Measurements from ENCODE around the gene PRSS56.
"Not testable (repeated sequence)": the region's sequence is repeated elsewhere in the genome, so short reads cannot be mapped to it uniquely, and the experiment has no call there.

The PRSS56 gene

DNA sequence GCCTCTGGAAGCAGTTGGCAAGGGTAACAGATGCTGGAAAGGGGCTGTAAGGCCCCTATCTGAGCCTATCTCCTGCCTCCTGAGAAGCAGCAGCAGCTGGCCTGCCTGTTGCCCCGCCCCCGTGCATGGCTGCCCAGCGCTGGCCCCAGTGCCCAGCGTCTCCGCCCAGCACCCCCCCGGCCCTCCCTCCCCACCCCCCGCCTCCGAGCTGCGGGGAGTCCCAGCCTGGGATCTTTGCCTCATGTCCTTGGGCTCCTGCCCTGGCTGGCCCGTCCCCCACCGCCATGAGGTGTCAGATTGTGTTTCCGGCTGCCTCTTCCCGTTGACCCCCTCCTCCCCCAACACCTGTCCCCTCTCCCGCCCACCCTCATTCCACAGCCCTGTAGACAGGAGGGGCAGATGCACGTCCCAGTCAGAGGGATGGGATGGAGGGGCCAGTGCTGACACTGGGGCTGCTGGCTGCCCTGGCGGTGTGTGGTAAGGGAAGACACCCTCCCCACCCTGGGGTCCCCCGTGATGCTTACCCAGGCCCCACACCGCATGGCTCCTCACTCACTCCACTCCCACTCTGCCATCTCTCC lies 5.7 kb downstream of the PRSS56 start, which contains the start of gene CHRND:
Gene CHRND (plus strand): TSS at position 370 of the 581 bp plus-strand sequence. CDS start 56 bp downstream, at position 426.
- DNase-seq (ENCODE audit: low spot score): peak; percentile 53

DNA sequence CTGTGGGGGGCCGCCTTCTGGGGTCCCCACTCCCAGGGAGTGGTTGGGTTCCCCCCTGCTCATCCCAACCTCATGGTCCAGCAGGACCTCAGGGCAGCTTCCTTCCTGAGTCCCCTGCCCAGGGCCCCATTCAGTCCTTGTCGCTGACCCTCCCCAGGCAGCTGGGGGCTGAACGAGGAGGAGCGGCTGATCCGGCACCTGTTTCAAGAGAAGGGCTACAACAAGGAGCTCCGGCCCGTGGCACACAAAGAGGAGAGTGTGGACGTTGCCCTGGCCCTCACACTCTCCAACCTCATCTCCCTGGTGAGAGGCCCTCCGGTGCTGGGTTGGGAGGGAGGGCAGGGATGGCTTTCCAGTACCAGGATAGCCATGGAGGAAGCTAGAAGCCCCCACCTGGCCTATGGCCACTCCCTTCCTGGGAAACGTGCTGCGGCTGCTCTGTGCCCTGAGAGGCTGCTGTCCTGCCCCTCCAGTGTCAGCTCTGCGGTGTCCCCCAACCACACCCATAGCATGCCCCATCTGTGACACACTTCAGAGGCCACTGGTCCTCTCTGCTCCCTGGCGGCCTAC lies 6.3 kb downstream of the PRSS56 start:
- no peak for DNase-seq (ENCODE audit: low spot score)

DNA sequence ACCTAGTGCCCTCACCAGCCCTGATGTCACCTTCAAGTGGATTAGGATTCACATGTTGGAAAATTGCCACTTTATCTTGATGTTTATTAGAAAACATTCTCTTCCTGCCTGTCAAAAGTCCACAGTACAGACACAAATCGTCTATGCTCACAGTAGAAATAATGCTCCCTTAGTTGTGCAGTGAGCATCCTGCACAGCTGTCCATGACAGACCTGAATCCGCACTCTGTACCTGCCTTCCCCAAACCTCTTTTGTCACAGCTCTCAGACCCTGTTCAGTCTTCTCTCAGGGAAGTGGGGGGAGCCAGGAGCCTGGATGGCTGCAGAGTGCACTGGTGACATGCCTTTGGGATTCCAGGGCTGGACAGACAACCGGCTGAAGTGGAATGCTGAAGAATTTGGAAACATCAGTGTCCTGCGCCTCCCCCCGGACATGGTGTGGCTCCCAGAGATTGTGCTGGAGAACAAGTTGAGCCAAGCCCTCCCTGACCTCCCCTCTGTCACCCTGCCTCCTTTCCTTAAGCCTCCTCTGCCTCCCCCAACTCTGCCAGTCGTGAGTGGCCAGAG lies 7.8 kb downstream of the PRSS56 start:
- no peak for DNase-seq (ENCODE audit: low spot score)

DNA sequence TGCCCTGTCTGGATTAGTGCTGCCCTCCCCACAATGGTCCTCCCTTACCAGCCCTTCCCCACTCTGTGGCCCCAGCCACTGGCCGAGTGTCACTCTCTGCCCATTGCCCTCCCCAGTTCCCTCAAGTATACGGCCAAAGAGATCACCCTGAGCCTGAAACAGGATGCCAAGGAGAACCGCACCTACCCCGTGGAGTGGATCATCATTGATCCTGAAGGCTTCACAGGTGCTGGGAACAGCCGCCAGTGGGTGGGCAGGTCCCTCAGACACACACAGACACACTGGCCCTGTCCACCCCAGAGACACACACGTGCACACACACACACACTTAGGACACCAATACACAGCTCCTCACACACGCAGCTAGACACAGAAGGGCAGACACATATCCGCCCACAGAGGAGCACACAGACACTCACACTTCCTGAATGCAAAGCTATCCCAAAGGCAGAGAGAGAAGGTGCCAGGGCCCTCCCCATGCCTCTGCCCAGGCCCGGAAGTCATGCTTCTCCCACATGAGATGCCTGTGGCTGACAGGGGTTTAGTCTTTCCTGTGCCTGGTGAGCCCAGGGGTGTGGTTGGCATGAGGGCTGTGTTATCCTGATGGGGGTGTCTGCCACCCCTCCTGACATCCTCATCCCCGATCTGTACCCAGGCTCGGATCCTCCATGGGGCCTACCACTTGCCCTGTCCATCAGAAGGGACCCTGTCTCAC lies 8.7 kb downstream of the PRSS56 start:
- DNase-seq (ENCODE audit: low spot score): peak; percentile 56

DNA sequence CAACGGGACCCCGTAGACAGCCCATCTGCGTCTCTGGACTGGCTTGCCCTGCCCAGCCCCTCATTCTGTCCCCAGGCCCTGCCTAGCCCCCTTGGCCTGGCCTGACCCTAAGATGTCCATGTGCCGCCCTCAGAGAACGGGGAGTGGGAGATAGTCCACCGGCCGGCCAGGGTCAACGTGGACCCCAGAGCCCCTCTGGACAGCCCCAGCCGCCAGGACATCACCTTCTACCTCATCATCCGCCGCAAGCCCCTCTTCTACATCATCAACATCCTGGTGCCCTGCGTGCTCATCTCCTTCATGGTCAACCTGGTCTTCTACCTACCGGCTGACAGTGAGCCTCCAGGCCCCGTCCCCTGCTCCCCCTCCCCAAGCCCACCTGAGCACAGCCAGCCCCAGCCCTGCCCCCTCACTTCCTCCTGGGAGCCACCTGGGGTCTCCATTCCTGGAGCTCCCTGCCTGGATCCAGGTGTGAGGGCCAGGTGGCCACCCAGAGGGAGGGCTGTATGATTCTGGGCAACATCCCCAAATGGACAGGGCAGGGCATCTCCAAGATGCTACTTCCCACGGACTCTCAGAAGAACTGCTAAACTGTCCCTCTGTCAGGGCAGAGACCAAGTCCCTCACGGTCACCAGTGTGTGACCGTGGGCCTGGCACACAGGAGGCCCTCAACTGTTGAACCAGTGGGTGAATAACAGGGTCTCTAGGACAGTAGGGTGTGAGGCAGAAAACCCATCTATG lies 9.8 kb downstream of the PRSS56 start:
- DNase-seq (ENCODE audit: low spot score): no peak

DNA sequence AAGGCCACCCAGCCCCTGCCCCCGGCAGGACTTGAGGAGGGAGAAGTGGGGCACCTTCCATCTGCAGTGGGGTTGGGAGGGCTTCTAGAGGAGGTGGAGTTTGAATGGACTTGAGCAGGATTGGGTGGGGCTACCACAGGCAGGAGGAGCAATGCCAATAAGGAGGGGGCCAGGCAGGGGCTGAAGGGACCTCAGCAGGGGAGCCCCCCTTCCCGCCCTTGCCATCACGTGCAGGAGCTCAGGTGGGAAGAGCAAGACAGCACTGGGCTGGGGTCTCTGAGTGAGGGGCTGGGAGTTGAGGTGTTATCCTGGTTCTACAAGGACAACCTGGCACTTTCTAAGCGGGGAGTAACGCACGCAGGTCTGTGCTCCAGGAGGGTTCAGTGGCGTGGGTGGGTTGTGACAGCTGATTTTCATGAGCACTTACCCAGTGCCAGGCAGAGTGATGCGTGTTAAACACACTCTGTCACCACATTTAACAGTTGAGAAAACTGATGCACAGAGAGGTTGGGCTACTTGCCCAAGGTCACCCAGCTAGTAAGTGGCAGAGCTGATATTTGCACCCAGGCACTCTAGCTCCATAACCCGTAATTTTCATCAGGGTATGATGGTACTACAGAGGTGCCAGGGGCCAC lies 10.6 kb downstream of the PRSS56 start:
- no peak for DNase-seq (ENCODE audit: low spot score)

DNA sequence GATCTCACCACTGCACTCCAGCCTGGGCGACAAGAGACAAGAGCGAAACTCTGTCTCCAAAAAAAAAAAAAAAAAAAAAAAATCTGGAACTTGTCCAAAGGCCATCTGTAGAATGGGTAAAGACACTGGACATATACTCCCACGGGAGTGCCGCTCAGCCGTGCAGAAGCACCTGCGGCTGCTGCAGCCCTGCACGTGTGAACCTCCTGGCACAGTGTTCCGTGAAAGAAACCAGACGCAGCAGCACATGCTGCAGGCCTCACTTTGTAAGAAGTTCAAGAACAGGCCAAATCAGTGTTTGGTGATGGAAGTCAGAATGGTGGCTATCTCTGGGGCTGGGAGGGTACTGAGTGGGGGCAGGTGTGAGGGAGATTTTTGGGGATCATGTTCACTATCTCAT lies 12.2 kb downstream of the PRSS56 start:
- DNase-seq (ENCODE audit: low spot score): no peak

DNA sequence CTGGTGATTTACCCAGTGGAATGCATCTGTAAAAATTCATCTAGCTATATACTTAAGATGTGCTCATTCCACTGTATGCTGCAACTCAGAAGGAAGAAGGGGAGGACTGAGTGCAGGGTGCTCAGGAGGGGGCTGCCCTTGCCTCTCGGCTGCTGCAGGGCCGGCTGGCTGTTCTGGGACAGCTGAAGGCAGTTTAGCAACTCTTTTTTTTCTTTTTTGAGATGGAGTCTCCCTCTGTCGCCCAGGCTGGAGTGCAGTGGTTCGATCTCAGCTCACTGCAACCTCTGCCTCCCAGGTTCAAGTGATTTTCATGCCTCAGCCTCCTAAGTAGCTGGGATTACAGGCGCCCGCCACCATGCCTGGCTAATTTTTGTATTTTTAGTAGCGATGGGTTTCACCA lies 12.6 kb downstream of the PRSS56 start:
- not testable (repeated sequence) for DNase-seq (ENCODE audit: low spot score)

DNA sequence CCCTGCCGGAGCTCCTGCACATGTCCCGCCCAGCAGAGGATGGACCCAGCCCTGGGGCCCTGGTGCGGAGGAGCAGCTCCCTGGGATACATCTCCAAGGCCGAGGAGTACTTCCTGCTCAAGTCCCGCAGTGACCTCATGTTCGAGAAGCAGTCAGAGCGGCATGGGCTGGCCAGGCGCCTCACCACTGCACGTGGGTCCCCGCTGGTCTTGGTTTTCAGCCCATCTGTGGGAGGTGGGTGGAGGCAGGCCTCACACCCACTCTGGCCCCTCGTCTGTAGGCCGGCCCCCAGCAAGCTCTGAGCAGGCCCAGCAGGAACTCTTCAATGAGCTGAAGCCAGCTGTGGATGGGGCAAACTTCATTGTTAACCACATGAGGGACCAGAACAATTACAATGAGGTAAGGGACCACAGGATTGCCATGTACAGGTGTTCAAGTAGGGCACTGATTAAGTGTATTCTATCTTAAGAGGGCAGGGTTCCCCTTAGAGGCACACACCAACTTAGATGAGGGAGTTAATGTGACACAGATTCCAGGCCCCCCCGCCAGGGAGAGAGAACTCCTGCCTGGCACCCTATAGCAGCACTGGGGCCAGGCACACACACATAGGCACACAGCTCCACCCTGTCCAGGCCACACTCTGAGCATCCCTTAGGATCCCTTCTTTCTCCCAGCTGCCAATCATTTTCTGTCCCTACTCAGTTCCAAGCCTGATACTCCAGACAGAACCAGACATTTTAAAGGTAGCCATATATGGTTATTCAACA lies 13.9 kb downstream of the PRSS56 start:
- no peak for DNase-seq (ENCODE audit: low spot score)

DNA sequence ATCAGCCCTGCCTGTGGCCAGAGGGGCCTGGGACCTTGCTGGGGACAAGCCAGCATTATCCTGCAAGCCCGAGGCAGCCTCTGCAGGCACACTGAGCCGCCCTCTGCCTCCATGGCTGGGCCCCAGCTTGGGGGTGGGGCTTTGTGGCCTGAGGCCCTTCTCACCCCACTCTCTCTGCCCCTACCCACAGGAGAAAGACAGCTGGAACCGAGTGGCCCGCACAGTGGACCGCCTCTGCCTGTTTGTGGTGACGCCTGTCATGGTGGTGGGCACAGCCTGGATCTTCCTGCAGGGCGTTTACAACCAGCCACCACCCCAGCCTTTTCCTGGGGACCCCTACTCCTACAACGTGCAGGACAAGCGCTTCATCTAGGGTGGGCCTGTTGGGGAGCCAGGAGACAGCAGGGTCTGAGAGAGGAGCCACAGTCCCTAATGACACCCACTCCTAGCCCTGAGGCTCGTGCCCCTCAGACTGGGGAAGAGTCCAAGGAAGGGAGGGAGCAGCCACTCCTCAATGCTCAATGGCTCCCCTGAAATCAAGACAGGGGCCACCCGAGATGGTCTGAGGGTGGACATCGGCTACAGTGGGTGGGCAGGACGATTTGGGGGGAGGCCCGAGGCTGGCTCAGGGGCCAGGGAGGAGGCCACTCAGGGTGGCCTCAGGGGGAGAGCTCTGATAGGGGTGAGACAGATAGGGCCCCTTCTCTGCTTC lies 14.9 kb downstream of the PRSS56 start:
- no peak for DNase-seq (ENCODE audit: low spot score)

DNA sequence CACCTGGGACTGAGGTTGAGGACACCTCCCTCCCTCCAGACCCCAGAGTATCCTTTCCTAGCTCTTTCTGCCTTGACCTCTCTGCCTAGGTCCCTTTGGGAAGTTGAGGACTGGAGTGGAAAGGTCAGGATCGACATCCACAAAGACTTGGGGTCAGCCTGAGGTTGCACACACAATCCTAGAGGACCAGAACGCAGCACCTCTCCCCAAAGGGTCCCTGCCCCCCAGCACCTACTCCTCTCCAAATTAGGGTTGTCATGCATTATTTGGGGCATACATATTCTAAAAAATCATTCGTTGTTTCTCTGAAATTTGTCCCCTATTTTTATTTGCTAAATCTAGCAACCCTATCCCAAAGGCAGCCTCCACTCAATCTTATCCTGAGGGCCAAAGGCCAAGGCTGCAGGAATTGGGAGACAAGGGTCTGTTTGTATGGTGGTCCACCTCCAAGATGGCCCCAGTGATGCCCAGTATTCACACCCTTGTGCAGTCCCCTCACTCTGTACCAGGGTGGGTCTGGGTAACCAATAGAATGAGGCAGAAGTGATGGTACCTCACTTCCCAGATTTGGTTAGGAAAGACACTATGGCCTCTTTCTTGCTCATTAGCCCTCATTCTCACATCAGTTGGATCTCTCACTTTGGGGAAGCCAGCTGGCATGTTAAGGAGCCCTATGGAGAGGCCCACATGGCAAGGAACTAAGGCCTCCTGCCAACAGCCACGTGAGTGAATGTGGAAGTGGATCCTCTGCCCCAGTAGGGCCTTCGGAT lies 15.8 kb downstream of the PRSS56 start:
- DNase-seq (ENCODE audit: low spot score): no peak

DNA sequence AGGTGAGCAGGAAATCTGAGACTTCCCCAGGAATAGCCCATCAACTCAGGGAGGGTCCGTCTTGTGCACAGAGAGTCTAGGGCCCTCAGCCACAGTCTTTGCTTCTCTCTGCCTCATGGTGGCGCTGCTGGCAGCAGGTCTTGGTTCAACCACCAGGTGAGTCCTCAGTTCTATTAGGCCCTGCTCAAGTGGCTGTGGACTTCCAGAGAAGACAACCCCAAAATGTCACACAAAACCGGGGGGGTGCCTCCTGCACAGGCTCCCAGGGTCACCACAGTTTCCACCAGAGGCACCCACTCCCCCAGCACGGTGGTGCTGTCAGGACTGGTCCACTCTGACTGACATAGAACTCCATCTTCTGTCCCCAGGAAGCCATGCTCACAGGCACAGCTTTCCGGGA lies 16.9 kb downstream of the PRSS56 start:
- no peak for DNase-seq (ENCODE audit: low spot score)

DNA sequence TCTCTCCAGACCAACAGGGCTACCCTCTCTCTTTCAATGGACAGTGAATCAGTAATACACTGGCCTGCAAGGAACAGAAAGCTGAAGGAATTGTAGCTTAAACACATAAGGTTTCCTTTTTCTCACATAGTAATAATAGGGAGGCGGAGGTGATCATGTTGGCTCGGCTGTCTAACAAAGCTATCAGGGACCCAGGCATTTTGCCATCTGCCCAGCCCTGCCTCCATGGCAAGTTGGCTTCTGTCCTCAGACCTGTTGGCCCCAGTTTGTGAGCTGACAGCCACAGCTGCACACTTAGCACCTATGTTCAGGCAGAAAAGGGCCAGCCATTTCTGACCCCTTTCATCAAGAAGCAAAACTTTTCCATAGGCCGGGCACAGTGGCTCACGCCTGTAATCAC lies 17.3 kb downstream of the PRSS56 start:
- no peak for DNase-seq (ENCODE audit: low spot score)

DNA sequence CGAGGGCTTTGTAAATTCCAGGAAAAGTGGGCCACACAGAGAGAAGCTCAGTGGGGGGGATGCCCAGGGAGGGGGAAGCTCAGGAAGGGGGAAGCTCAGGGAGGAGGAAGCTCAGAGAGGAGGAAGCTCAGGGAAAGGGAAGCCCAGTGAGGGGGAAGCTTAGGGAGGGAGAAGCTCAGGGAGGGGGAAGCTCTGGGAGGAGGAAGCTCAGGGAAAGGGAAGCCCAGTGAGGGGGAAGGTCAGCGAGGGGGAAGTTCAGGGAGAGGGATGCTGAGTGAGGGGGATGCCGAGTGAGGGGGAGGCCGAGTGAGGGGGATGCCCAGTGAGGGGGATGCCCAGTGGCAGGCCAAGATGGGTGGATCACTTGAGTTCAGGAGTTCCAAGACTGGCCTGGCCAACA lies 18.5 kb downstream of the PRSS56 start:
- DNase-seq (ENCODE audit: low spot score): no peak

DNA sequence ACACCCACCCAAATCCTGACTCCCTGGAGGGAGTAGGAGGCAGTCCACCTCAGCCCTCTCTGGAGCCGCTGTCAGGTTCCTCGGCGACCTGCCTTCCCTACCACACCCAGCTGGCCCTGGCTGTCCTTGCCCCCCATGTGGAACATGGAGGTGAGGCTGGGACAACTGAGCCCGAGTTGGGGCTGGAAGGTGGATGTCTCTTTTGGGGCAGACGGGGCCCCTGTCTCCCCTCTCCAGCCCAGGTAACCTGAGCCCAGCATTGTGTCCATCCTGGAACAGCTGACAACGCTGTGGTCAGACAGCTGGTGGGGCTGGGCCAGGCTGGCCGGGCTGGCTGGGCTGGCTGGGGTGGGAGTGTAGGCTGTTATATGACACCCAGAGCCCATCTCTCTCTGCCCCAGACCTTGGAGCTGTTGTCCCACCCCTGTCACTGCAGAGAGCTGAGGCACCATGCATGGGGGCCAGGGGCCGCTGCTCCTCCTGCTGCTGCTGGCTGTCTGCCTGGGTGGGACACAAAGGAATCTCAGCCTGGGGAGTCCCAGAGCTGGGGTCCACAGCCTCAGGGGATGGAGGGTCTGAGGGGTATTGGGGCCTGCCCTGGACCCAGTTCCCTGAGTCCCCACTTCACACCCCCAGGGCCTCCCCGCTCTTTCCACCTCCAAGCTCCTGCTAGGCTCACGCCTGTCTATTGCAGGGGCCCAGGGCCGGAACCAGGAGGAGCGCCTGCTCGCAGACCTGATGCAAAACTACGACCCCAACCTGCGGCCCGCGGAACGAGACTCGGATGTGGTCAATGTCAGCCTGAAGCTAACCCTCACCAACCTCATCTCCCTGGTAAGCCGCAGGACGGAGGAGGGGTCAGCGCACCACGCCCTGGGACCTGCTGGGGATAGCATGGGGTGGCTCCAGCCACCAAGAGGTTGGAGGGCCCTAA lies 19.4 kb downstream of the PRSS56 start, which contains the start of gene CHRNG:
Gene CHRNG (plus strand): TSS at position 395 of the 934 bp plus-strand sequence. CDS start 56 bp downstream, at position 451.
- no peak for DNase-seq (ENCODE audit: low spot score)

DNA sequence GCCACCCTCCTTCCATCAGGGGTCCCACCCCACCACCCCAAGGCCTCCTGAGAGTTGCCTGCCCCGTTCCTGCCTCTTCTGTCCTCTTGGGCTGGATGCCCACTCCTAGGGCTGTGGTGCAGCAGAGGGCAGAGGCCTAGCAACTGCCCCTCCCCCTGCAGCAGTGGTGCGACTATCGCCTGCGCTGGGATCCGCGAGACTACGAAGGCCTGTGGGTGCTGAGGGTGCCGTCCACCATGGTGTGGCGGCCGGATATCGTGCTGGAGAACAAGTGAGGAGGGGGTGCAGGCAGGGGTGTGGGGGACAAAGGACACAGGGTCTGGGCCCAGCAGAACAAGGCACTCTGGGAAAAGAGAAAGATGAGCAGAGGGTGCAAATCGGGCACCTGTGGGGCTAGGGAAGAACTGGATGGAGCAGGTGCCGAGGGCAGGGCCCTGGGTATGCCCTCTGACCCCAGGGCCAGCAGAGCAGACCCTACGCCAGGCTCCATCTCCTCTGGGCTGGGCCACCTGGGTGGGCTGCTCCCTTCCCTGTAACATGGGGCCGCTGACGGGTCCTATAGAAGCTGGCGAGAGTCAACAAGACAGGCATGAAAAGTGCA lies 20.4 kb downstream of the PRSS56 start:
- DNase-seq (ENCODE audit: low spot score): no peak

DNA sequence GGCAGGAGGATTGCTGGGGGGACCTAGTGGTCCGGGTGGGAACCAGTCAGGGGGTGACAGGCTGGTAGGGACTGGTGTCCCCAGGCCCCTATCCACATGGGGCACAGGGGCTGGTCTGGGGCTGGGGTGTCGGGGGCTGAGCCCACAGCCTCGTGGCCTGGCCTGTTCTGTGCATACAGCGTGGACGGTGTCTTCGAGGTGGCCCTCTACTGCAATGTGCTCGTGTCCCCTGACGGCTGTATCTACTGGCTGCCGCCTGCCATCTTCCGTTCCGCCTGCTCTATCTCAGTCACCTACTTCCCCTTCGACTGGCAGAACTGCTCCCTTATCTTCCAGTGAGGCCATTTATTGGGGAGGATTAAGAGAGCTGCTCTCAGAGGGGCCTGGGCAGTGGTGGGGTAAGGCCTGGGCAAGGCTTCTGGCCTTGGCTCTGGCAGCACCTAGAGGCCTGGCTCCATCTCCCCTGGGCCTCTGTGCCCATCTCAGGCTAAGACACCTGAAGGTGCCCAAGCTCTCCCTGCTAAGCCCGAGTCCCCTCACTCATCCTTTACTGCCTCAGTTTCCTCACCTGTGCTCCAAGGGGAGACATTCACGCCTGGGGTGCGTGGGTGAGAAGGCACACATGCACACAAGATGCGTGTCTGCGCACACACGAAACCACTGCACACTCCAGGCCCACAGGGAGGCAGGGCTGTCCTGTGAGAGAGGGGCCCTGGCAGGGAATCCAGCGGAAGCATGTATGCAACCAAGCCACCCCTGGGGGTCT lies 21.2 kb downstream of the PRSS56 start:
- DNase-seq (ENCODE audit: low spot score): no peak
